NCI-H345 (cell line): Measurements from ENCODE around the gene JMJD1C.
"Not testable (repeated sequence)": the region's sequence is repeated elsewhere in the genome, so short reads cannot be mapped to it uniquely, and the experiment has no call there.

ENCODE experiments used
- DNase-seq: peaks from one replicate; lab custom pipeline; 2025; lab: John Stamatoyannopoulos, UW

The JMJD1C gene

DNA sequence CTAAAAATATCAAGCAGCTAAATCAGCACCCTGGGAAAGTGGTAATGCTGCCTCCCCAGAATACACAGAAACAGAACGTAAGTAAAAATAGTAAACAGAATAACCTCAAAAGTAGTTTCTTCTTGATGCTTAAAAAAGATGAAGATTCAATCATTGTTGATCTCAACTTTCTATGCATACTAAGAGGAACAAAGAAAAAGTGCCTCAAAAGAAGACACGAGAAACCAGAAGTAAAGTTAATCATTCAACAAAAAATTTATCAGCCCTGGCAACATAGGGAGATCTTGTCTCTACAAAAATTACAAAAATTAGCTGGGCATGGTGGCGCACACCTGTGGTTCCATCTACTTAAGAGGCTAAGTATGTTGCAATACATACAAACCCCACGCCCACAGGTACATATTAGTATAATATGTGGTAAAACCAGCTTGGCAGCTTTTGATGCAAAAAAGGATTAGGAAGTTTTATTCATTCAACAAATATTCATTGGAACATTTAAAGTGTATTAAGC is 179.0 kb downstream of the JMJD1C start:
- no peak for DNase-seq

DNA sequence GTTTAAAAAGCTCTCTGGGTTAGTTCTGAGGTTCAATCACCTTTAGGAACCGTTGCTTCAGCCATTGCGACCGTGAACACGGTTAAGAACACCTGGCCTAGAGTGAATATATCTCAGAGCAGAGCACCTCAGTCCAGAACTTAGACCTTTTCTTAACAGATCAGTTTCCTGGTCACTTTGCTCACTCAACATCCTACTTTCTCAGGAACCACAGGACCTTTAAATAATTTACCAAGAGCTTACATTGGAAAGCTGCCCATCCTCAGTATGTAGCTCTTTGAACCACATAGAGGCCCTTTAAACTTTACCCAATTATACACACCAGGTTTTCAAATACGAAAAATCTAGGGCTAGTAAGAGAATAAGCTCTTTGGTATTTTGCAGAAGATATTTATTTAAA is 179.4 kb downstream of the JMJD1C start:
- DNase-seq = no peak

DNA sequence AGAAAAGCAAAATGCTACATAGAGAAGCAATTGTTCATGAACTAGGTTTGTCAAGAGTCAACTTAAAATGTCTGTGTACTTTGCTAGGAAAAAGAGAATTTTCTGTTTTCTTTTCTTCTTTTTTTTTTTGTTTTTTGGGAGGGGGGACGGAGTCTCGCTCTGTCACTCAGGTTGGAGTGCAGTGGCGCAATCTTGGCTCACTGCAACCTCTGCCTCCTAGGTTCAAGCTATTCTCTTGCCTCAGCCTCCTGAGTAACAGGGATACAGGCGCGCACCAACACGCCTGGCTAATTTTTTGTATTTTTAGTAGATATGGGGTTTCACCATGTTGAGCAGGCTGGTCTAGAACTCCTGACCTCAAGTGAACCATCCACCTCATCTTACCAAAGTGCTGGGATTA is 181.9 kb downstream of the JMJD1C start:
- not testable (repeated sequence) for DNase-seq

DNA sequence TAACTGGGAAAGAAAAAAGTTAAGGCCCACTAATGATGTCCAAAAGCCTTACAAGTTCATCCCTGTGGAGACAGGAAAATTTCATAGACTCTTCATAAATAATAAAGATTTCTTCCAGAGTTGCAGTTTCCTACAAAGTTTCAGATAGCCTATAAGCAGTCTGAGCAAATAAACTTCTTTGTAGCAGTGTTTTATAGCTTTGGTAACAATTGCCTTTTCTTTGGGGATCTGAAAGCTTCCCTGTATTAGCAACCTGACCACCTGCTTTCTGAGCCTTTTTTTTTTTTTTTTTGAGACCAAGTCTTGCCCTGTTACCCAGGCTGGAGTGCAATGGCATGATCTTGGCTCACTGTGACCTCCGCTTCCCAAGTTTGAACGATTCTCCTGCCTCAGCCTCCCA is 182.7 kb downstream of the JMJD1C start:
- no peak for DNase-seq

DNA sequence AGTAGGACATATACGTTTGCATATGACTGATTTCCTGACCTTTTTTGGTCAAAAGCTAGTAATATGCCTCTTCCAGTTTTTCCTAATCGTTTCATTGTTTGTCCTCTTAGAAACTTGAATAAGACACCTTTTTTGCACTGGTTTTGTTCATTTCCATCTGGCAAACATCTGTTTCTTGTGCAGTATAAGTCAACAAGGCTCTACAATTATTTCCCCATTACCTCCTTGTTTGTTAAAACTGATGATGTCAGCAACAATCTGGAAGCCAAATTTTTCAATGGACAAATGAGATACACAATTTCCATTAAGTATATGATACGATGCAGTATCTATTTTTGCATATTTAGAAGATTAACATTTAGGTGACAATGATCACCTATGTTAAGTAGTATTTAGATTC is 183.8 kb downstream of the JMJD1C start:
- DNase-seq = no peak

DNA sequence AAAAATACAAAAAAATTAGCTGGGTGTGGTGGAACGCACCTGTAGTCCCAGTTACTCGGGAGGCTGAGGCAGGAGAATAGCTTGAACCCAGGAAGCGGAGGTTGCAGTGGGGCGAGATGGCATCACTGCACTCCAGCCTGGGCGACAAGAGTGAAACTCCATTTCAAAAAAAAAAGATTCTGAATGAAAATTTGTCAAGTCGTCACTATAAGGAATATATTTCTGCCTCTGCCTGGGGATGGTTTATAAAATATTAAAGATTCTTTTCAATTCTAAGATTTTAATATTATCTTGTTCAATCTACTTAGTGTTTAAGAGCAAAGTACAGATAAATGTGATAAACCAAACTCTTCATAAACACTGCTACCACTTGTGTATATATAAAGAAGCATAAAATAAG is 185.4 kb downstream of the JMJD1C start:
- DNase-seq = no peak

DNA sequence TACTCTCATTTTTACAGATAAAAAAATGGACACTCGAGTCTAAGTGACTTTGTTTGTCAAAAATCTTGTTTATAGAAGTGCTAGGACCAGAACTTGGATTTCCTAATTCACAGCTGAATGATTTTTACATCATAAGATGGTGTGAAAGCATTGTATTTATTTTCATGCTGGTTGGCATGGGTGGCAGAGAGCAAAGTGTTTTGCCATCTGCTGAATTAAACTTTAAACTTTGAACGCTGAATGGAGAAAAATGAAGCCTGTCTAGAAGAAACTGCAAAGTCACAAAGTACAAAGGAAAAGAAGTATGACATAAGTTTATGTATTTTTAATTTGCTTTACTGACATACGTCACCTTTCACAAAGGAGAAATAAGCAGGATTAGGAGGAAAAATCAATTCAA is 190.7 kb downstream of the JMJD1C start:
- no peak for DNase-seq

DNA sequence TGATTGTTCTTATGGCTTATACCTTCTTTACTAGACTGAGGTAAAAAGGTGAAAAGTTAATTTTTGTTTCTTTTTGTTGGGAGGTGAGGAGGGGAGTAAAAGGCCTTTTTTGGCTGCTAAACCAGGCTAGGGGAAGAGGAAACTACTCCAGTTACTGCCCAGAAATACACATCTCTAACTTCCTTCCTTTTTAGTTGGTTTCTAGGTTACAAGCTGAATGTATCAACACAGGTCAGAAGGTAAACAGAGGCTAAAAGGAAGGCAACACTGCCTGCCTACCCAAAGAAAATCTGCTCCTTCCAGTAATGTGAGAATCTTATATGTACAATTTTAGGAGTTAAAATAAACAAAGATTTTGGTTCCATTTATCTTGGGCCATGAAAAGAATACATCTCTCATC is 192.2 kb downstream of the JMJD1C start:
- DNase-seq = no peak

DNA sequence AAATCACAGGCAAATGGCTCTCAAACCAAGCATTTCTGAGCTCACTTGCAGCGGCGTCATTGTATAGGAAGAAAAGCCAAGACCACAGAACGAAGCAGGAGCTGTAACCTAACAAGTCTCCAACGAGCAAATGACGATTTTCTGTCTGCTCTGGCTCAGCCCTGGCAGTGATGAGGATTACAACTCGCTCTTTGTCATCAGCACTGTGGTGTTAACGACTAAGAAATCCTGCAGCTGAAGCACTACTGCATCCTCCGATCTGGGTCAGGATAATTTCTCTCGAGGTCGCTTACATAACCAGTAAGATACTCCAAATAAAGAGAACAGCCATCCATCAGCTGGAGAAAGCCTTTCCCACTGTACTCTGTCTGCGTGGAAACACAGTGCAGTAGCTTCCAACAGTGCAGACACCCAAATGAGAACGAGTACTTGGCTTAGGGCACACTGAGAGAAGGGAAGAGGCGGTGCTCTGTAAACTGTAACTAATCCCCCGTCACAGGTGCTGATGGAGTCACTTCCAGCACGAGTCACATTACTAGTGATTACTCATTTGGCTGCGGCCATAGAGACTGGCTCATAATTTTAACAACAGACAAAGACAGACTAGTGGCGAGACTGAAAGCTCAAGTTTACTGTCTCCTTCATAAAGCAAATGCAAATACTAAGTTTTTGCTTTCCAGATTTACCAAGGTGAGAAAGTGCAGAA is 196.8 kb downstream of the JMJD1C start:
- DNase-seq = peak; percentile 90

DNA sequence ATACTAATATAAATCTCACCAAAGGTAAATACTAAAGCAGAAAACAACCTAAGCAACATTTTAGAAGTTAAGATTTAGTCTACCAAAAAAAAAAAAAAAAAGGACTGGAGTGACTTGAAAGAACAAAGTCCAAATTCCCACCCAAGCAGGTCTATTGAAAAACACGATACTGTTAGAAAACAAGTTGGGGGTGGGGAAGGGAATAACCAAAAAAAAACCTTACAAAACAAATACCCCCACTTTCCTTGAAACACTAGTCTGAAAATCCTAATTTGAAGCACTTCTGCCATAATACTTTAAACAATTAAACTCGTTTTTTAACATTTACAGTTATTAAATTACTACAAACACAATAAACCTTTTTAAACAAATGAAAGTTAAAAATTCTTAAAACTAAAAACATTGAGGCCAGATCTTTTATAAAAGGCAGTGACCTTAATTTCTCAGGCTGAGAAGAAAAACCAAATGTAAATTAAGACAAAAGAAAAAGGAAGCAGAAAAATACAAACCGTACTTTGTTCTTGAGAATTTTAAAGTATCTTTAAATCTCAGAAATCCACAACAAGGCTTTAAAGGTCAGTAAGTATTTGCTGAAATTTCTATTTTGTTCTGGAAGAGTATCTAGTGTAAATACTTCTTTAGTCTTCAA is 197.5 kb downstream of the JMJD1C start:
- no peak for DNase-seq

DNA sequence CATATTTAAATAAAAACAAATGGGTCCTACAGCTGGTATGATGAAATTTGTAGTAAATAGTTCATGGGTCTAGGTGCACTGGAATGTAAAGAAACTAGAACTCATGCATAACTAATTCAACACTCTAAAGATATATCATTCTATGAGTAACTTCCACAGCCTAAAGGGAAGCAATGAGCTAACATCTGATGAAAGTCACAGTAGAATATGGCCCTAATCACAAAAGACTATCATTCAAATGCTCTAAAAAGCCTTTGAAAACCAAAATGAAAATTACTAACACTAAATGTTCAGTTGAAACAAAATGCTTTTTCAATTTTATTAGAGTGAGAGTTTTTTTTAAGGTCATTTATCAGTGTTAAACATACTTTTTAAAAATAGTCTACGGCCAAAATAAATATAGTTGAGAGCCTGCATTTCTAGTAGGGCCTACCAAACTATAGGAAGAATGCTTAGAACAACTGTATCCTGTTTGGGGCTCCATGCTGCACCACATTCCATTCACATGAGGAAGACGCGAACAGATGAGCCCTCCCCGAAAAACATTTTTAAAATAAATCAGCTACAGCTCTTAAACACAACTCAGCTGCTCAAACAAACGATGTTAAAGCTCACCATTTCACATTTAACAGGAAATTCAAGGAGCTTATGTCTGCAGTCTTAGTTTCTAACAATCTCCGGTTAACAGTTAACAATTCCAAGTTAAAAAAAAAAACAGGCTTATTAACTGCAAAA is 198.2 kb downstream of the JMJD1C start:
- no peak for DNase-seq

DNA sequence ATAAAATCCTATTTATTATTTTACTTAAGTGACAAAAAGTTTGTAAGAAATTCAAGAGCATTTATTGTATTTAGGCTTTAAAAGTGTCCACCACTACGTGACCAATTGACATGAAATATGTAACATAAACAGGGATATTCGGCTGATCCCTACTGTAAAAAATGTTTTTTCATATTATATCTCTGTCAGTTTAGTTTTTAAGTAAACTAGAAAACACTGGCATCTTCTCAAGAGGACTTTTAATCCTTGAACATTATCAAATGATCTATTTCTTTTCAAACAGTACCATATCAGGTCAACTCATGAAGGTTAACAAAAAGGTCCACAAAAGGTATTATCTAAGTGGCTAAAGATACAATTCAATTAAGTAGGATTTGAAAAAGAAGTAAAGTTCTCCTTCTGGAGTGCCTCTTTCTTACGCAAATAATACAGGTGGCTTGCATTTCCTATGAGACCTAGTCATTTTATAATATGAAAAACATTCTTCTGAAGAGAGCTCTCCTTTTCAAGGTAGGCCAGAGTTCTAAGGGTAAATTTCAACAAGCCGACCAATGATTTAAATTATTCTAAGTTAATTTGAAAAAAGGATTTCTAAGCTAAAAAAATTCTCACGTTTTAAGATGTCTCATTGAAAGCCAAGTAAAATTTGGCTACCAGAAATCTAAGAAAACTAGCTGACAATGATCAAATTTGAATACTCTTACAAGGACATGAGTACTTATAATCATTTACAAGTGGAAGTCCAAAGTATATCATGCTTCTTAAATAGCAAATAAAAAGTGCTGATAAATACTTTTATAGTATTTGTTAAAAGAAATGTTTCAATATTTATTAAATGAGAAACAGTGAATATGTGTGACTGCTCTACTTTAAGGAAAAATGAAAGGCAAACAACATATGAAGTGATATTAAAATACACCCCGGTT is 199.1 kb downstream of the JMJD1C start:
- no peak for DNase-seq

DNA sequence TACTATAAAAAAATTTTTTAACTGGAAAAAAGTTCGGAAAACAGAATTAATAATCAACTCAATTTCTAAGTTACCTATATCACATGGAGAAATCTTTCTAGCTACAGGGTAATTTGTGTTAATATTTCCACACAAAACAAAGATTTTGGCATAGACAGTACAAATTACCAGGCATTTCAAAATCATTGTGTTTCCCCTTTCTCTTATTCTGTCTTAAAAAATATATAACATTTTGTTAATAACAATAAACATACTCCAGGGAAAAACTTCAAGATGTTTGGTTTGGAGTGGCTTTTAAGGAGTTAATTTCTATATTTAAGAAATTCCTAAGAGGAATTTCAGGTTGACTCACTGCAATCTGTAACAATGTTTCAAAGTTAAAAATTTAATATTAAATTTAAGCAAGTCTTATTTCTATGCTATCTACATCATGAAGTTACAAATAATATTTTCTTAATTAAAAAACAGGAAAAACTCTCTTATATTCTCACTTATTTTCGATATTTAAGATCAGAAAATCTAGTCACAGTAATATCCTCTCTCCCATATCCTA is 200.0 kb downstream of the JMJD1C start:
- no peak for DNase-seq

DNA sequence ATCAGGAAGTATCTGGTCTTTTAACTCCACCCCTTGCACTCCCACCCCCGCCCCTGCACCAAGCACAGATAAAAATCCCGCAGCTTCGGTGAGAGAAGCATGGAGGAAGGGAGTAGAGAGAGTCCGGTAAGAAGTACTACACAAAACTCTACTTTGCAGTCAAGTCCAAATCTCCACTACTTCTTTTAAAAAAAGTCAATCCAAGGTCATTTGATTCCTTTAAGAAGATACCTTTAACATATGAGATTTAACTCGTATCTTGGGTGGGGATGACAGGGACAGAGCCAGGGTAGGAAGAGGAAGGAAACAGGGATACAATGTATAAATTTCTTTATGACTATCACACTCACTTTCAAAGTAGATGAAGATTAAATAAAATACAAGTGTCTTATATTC is 200.6 kb downstream of the JMJD1C start:
- no peak for DNase-seq

DNA sequence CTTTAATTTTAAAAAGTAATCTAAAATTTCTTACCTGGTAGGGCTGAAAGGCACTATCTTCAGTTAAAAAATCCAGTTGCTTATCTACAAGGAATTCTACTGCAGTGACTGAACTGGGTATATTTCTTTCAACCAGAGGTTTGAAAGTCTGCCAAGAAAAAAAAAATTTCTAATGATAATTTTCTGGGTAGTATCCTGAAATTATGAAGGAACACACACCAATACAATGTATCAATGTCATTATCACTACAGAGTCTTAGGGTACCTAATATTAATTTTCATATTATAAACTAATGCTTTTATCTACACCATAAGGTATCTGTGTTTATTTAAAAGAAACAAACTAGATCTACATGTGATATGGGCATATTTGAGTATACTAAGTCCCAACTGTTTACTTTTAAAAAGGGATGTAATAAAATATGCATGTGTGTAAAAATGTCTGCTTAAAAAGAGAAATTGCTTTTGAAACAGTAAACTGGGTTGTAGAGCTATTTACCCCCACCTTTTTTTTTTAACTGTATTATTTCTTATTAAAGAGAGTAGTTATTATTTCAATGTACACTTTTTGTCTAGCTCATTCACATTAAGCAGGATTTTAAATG is 201.1 kb downstream of the JMJD1C start:
- no peak for DNase-seq

DNA sequence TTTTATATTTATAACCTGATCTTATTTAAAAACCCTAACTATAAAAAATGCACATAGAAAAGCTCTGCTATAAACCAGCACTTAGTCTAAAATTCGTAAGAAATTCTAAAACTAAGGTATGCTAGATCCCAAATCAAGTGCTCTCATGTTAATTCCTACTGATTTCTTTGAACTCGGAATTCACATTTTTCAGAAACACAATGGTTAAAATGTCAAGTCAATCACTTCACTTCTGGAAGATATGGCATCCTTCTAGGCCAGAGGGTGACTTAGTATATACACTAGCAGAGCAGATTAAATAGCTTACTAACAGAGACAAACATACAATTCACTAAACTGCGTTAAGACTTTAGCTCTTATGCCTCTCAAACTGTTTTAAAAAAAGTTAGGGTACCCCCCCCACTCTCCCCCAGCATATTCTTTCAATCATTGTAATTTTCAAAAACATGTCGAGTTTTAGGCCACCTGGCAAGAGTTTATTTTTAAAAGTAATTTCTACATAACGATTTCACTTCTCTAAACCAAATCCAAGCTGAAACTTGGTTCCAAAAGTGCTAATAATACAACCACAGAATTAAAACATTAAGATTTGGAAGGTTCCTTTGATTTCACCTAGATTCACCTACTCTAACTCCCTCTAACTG is 203.2 kb downstream of the JMJD1C start:
- DNase-seq = no peak

DNA sequence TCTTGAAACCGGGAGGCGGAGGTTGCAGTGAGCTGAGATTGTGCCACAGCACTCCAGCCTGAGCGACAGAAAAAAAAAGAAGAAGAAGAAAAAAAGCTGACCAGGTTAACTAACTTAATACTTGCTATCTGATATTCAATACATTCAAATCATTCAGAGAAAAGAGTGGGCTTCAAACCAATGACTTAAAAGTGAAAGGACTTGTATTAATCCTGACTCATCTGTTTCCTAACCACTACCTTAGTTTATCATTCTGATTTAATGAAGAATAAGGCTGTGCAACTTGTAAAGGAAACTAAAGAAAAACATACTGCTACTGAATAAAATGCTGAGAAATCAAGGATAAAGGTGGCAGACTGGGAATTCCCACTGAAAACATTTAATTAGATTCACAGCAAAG is 204.3 kb downstream of the JMJD1C start:
- DNase-seq = no peak

DNA sequence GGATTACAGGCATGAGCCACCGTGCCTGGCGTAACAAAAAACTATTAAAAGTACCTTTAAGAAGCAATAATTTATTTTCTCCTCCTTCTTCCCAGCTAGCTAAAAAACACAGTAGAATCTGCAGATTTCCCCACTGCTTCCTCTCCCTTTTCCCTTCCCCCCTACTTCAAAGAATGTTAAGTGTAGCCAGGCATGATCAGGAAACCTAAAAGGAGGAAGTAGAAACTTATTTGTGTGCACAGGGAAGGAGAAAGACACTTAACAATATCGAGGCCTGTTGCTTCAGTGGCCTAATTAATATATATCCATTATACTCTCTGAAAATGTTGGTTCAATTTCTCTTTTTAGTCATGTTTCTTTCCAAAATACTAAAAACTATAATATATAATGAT is 204.9 kb downstream of the JMJD1C start:
- no peak for DNase-seq

DNA sequence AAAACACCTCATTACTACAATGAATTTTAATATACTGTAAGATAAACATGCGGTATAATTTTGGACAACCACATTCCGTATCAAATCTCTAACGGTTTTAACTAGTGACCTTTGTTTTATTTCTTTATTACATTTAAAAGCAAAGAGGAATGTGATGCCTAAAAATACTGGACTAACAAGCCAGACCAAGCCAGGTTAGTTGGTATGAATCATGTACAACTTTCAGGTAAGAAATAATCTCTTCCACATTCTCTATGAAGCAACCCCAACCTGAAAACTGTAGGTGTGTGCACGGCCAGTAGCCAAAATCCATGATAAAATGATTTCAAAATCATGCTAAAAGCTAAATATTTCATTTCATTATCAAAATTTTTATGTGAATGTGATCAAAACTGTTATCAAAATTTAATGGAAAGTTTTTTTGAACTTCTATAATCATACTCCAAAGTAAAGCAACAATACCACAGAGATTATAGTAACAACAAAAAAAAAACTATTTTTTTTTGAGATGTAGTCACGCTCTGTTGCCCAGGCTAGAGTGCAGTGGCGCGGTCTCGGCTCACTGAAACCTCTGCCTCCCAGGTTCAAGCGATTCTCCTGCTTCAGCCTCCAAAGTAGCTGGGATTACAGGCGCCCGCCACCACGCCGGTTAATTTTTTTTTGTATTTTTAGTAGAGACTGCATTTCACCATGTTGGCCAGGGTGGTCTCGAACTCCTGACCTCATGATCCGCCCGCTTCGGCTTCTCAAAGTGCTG is 205.5 kb downstream of the JMJD1C start:
- DNase-seq = no peak
